Lower lobe of right lung (tissue), 2 donors: ENCODE data around the gene PYGB. TPM values are rescaled to one million over a fixed set of nuclear protein-coding genes. Genes with fewer than 3 reads are reported as not detected.

ENCODE experiments used
- ATAC-seq, 2 donors: fragments of 200-7000 bp; cut with Tn5 transposase; one replicate each; pipeline ENCODE4 v1.9.1; 2020 to 2022; ENCODE audit warnings: mild to moderate bottlenecking in 2 of 2, moderate library complexity in 2 of 2
- DNase-seq: peaks from one replicate; pipeline ENCODE4 v3.0.0-alpha.2; 2020
- H3K27ac ChIP-seq: fragments of 200-600 bp; one replicate; pipeline ENCODE4 v1.8.0; 2022
- H3K27me3 ChIP-seq: fragments of 200-600 bp; one replicate; pipeline ENCODE4 v1.8.0; 2022; ENCODE audit warnings: low read depth
- H3K36me3 ChIP-seq: fragments of 200-600 bp; one replicate; pipeline ENCODE4 v1.8.0; 2022; ENCODE audit warnings: mild to moderate bottlenecking
- H3K4me1 ChIP-seq: fragments of 200-600 bp; one replicate; pipeline ENCODE4 v1.8.0; 2022
- H3K4me3 ChIP-seq: fragments of 200-600 bp; one replicate; pipeline ENCODE4 v1.8.0; 2022; ENCODE audit warnings: mild to moderate bottlenecking
- H3K9me3 ChIP-seq: fragments of 200-600 bp; one replicate; pipeline ENCODE4 v1.8.0; 2022
- CTCF ChIP-seq: fragments of 200-600 bp; IDR thresholded peaks from one replicate; pipeline ENCODE4 v1.8.0; 2022; ENCODE audit warnings: antibody characterized with exemption, mild to moderate bottlenecking
- intact Hi-C: fragments of 100-400 bp; cut with DNase I; formaldehyde crosslinking; loops from one replicate; pipeline ENCODE4 v1.11.0; 2022
- total RNA-seq: library from RNA; stranded (reverse); fragmentation: NEBNext Ultra II Directional; extraction: Animal tissue kit (Norgen Biotek cat#: 25700); gene quantifications from one replicate; pipeline ENCODE4 v1.2.1, GENCODE V29; 2021
- donor health status: DM: no; HTN: yes; CAD: no; lungs with severe emphysema.

PYGB gene
- total RNA-seq, 1 donor from 2014 or later: 57.5 TPM

DNA sequence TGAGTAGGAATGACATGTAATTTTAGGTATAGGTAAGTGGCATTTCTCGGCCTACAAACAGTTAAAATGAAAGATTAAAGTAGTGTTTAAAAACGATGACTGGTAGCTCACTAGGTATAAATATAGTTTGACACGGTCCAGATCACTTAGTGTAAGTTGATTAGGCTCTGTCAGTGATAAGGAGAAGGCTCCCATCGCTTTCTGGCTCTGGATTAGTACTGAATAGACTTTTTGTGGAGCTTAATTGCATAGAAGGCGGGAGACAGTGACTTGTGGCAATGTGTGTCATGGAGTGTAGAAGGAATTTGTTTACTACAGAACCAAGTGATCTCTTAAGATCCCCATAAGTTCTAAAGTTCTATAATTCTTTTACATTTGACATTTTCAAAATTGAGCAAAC, 6.7 kb downstream of the PYGB start:
- Histone ChIP-seq H3K4me3 (no peak overlapping the region), H3K27me3 (no peaks in the 10 kb centered on the region), H3K9me3 (no peaks in the 10 kb centered on the region), H3K4me1 (peaks cover 52% of the 10 kb centered on the region), H3K36me3 (peaks cover 6% of the 10 kb centered on the region), H3K27ac (peak overlapping the region; percentile 59)
- no peak for TF ChIP-seq CTCF
- no peak for ATAC-seq
- intact Hi-C loops: no loop called here
- DNase-seq: no peak

- H3K27me3 ChIP-seq: no peaks in the 10 kb centered on the region
- DNase-seq (peak; percentile 74), ATAC-seq (peak; percentile 93 to 95)
- TF ChIP-seq CTCF: no peak
- peaks cover 12% of the 10 kb centered on the region for H3K36me3 ChIP-seq
- H3K9me3 ChIP-seq: no peaks in the 10 kb centered on the region
- H3K27ac ChIP-seq: peak overlapping the region; percentile 59
- H3K4me1 ChIP-seq: peaks cover 47% of the 10 kb centered on the region
- intact Hi-C loops: no loop called here
- no peak overlapping the region for H3K4me3 ChIP-seq
Observed at GRCh38 chr20:25254986-25255680, 7.2 kb downstream of the PYGB start.

DNA sequence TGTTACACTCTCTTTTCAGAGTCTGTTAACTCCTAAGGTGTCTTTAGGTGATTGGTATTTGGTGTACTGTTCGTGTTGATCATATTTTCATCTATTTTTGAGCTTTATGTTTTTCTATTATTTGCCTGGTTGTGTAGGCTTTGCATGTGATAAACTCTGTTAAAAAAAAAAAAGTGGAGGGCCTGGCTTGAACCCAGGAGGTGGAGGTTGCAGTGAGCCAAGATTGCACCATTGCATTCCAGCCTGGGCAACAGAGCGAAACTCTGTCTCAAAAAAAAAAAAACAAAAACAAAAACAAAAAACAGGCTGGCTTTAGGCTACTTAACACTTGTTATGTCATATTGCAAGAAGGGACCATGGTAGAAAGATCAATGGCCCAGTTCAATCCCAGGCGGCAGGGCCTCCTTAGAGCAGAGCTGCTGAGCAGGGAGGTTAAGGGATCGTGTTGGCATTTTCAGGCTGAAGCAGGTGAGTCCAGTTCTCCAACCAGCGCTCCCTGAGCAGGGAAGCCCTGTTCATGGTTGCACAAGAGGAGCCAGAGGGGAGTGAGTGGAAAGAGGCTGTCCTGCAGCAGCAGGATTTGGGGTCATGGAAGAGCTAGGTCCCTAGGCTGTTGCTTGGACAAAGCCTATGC, 8.5 kb downstream of the PYGB start:
- no peak for TF ChIP-seq CTCF
- Histone ChIP-seq H3K27ac (peak overlapping the region; percentile 59), H3K9me3 (no peaks in the 10 kb centered on the region), H3K4me3 (no peak overlapping the region), H3K36me3 (peaks cover 24% of the 10 kb centered on the region), H3K4me1 (peaks cover 44% of the 10 kb centered on the region), H3K27me3 (no peaks in the 10 kb centered on the region)
- ATAC-seq (peak; percentile 41 to 58), DNase-seq (no peak)
- intact Hi-C loops: no loop called here

DNA sequence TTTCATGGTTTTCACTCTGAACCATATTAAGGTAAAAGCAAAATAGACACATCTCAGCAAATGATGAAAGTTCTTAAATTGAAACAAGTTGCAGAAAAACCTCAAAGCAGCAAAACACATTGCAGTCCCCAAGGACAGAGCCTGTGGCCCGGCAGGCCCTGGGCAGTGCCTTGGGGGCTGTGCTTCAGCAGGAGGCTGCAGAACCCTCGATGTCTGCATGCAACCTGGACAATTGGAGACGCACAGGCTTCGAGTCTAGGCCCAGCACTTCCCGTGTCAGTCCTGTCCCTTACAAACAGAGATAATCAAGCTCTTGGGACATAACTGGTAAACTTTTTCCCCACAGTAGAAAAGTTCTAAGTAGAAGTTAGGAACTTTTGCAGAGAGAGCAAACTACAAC, 9.2 kb downstream of the PYGB start:
- DNase-seq: no peak
- Histone ChIP-seq H3K9me3 (no peaks in the 10 kb centered on the region), H3K4me1 (peaks cover 44% of the 10 kb centered on the region), H3K27me3 (no peaks in the 10 kb centered on the region), H3K27ac (peak overlapping the region; percentile 59), H3K4me3 (no peak overlapping the region), H3K36me3 (peaks cover 27% of the 10 kb centered on the region)
- intact Hi-C loops: no loop called here
- no peak for ATAC-seq
- no peak for TF ChIP-seq CTCF

- H3K27ac ChIP-seq: no peak overlapping the region
- H3K27me3 ChIP-seq: no peaks in the 10 kb centered on the region
- H3K9me3 ChIP-seq: no peaks in the 10 kb centered on the region
- H3K4me1 ChIP-seq: peaks cover 37% of the 10 kb centered on the region
- TF ChIP-seq CTCF: no peak
- peaks cover 27% of the 10 kb centered on the region for H3K36me3 ChIP-seq
- intact Hi-C loops: no loop called here
- ATAC-seq (no peak), DNase-seq (no peak)
- no peak overlapping the region for H3K4me3 ChIP-seq
Observed at GRCh38 chr20:25257756-25258475, 10.0 kb downstream of the PYGB start.
